ENCODE results near the gene KLHL41. TPM values are rescaled to one million over a fixed set of nuclear protein-coding genes. Genes with fewer than 3 reads are reported as not detected.
"Not testable (repeated sequence)": the region's sequence is repeated elsewhere in the genome, so short reads cannot be mapped to it uniquely, and the experiment has no call there.

KLHL41 gene
- total and polyA plus RNA-seq, 8 donors = 0.37 to 3.7 (median 1.5) TPM; not detected in 4

DNA sequence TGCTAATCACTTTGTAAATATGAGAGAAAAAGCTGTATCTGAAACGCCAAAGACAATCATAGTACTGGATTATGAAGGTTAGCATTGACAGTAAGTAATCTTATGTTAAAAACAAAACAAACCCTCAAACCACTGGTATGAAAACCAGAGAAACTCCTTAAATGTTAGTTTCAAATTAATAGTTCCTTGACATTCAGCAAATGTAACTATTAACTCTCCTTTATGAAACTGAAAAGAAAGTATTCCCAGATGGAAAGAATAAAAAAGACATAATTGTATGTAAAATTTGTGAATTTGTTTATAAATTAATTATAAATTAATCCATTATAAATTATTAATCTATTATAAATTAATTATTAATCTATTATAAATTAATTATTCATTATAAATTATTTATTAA is 51.9 kb downstream of the KLHL41 start:
- Histone ChIP-seq H3K27ac (no peak overlapping the region), H3K4me3 (no peak overlapping the region), H3K36me3 (peaks cover 0 to 31% (median 26%) of the 10 kb centered on the region in 4 donors), H3K9me3 (no peaks in the 10 kb centered on the region), H3K27me3 (no peaks in the 10 kb centered on the region), H3K4me1 (peaks cover 0 to 7% (median 0%) of the 10 kb centered on the region in 4 donors)
- intact Hi-C loops (cut with DNase I; ENCODE audit: low total_unique reads) = no loop called here
- peak in 1 of 2 donors; percentile 4 for DNase-seq
- no peak for TF ChIP-seq POLR2A (IDR thresholded peaks at IDR 0.05)
- no peak for TF ChIP-seq POLR2AphosphoS5 (IDR thresholded peaks at IDR 0.05)
- TF ChIP-seq CTCF (IDR thresholded peaks at IDR 0.05) = no peak
- TF ChIP-seq EP300 (IDR thresholded peaks at IDR 0.05) = no peak
- 61 to 85% (median 67%) methylated on average over 1 of the region's 1 CpG for WGBS, 5 donors

DNA sequence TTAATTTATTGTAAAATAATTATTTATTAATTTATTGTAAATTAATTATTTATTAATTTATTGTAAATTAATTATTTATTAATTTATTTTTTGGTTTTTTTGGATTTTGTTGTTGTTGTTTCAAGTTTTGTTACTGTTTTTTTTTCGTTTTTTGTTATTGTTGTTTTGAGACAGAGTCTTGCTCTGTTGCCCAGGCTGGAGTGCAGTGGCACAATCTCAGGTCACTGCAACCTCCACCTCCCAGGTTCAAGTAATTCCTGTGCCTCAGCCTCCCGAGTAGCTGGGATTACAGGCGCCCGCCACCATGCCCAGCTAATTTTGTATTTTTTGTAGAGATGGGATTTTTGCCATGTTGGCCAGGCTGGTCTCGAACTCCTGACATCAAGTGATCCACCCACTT is 52.6 kb downstream of the KLHL41 start:
- H3K9me3 ChIP-seq; H3K27me3 ChIP-seq; H3K4me3 ChIP-seq; DNase-seq; H3K4me1 ChIP-seq; H3K27ac ChIP-seq; intact Hi-C loops (cut with DNase I; ENCODE audit: low total_unique reads): not testable (repeated sequence)
- WGBS, 5 donors = 90 to 98% (median 94%) methylated on average over 5 of the region's 5 CpGs
- peaks cover 0 to 24% (median 20%) of the 10 kb centered on the region in 4 donors for H3K36me3 ChIP-seq

GRCh38 chr2:169562519-169562918 is 53.0 kb downstream of the KLHL41 start:
- Histone ChIP-seq H3K27me3 (no peaks in the 10 kb centered on the region), H3K4me3 (no peak overlapping the region), H3K27ac (no peak overlapping the region), H3K9me3 (no peaks in the 10 kb centered on the region), H3K4me1 (peaks cover 0 to 7% (median 0%) of the 10 kb centered on the region in 4 donors), H3K36me3 (peaks cover 0 to 24% (median 20%) of the 10 kb centered on the region in 4 donors)
- WGBS, 5 donors = 40 to 79% (median 49%) methylated on average over 2 of the region's 2 CpGs
- intact Hi-C loops (cut with DNase I; ENCODE audit: low total_unique reads) = no loop called here
- peak in 1 of 2 donors; percentile 9 for DNase-seq
- TF ChIP-seq POLR2A (IDR thresholded peaks at IDR 0.05) = no peak
- no peak for TF ChIP-seq POLR2AphosphoS5 (IDR thresholded peaks at IDR 0.05)
- no peak for TF ChIP-seq CTCF (IDR thresholded peaks at IDR 0.05)
- no peak for TF ChIP-seq EP300 (IDR thresholded peaks at IDR 0.05)

GRCh38 chr2:169565686-169566085 is 56.2 kb downstream of the KLHL41 start:
- WGBS, 5 donors = 51 to 97% (median 94%) methylated on average over 1 of the region's 1 CpG
- H3K27ac ChIP-seq = no peak overlapping the region
- H3K4me3 ChIP-seq = no peak overlapping the region
- no peaks in the 10 kb centered on the region for H3K9me3 ChIP-seq
- intact Hi-C loops (cut with DNase I; ENCODE audit: low total_unique reads) = no loop called here
- no peak for TF ChIP-seq POLR2A (IDR thresholded peaks at IDR 0.05)
- no peak for TF ChIP-seq CTCF (IDR thresholded peaks at IDR 0.05)
- no peak for TF ChIP-seq EP300 (IDR thresholded peaks at IDR 0.05)
- no peak for TF ChIP-seq POLR2AphosphoS5 (IDR thresholded peaks at IDR 0.05)
- H3K27me3 ChIP-seq = no peaks in the 10 kb centered on the region
- no peak for DNase-seq
- H3K4me1 ChIP-seq = peaks cover 0 to 7% (median 0%) of the 10 kb centered on the region in 4 donors
- peaks cover 0 to 4% (median 0%) of the 10 kb centered on the region in 4 donors for H3K36me3 ChIP-seq

DNA sequence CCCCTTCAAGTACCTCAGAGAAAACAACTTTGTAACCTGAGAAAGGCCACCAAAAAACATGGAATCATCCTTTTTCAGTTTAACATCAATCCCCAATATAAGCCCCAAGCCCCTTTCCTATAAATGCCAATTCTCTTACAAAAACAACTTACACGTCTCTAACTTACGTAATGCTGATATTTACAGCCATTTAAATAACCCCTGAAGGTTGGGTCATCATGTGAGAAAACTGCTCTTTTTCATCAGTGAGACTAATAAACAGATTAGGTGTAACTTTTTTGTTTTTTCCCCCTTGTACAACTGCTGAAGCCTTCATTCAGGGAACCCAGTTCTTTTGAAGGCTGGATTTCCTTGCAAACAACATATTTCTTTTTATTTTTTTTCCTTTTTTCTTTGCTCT is 60.4 kb downstream of the KLHL41 start:
- 86 to 95% (median 92%) methylated on average over 2 of the region's 2 CpGs for WGBS, 5 donors
- H3K4me1 ChIP-seq = peaks cover 10 to 25% (median 14%) of the 10 kb centered on the region in 4 donors
- H3K4me3 ChIP-seq = no peak overlapping the region
- no peaks in the 10 kb centered on the region for H3K27me3 ChIP-seq
- no peak for DNase-seq
- no peak overlapping the region for H3K27ac ChIP-seq
- TF ChIP-seq POLR2AphosphoS5 (IDR thresholded peaks at IDR 0.05) (no peak), CTCF (IDR thresholded peaks at IDR 0.05) (no peak), EP300 (IDR thresholded peaks at IDR 0.05) (no peak), POLR2A (IDR thresholded peaks at IDR 0.05) (no peak)
- H3K9me3 ChIP-seq = no peaks in the 10 kb centered on the region
- intact Hi-C loops (cut with DNase I; ENCODE audit: low total_unique reads) = no loop called here
- H3K36me3 ChIP-seq = peaks cover 0 to 4% (median 0%) of the 10 kb centered on the region in 4 donors

DNA sequence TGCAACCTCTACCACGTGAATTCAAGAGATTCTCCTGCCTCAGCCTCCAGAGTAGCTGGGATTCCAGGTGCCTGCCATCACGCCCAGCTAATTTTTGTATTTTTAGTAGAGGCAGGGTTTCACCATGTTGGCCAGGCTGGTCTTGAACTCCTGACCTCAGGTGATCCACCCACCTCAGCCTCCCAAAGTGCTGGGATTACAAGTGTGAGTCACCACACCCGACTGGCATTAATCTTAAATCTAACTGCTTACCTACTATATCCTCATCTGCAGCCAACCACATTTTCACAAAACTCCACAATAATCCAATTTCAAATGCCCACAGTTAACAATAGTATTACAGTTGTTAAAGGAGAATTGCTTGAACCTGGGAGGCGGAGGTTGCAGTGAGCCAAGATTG is 61.2 kb downstream of the KLHL41 start:
- WGBS, 5 donors = 87 to 95% (median 88%) methylated on average over 4 of the region's 4 CpGs
- DNase-seq; H3K4me3 ChIP-seq; H3K27me3 ChIP-seq; H3K36me3 ChIP-seq; intact Hi-C loops (cut with DNase I; ENCODE audit: low total_unique reads); H3K9me3 ChIP-seq; H3K27ac ChIP-seq: not testable (repeated sequence)
- peaks cover 10 to 25% (median 14%) of the 10 kb centered on the region in 4 donors for H3K4me1 ChIP-seq

All from stomach (tissue), 9 donors.